ENCODE results near the gene PDE5A. TPM values are rescaled to one million over a fixed set of nuclear protein-coding genes. Genes with fewer than 3 reads are reported as not detected.
"Not testable (repeated sequence)": the region's sequence is repeated elsewhere in the genome, so short reads cannot be mapped to it uniquely, and the experiment has no call there.

PDE5A gene
- polyA plus RNA-seq, 1 donor from 2014 or later = 12.9 TPM

GRCh38 chr4:119449851-119450250 is 178.8 kb downstream of the PDE5A start:
- not testable (repeated sequence) for H3K36me3 ChIP-seq (ENCODE audit: insufficient read depth, low read length); H3K27ac ChIP-seq (ENCODE audit: low read length); H3F3A ChIP-seq (ENCODE audit: insufficient read depth, low read length, poor library complexity, severe bottlenecking); H3K27me3 ChIP-seq (ENCODE audit: insufficient read depth, low read depth, low read length); H3K79me2 ChIP-seq (replicated peaks; ENCODE audit: insufficient read depth, low read length); H3K9me2 ChIP-seq (ENCODE audit: insufficient read depth, low read length); H2AFZ ChIP-seq (ENCODE audit: low read depth, low read length); H3K4me2 ChIP-seq (ENCODE audit: low read length); H3K9me3 ChIP-seq (ENCODE audit: low read length); H4K20me1 ChIP-seq (ENCODE audit: insufficient read depth); H3K4me3 ChIP-seq (ENCODE audit: low read length); H3K9ac ChIP-seq (ENCODE audit: low read length)

Small RNAs within 50 kb of the gene (small RNA-seq; reads per million reads assigned to genes)
- 0 reads per million in 3 experiments for gene RF00614
